Jurkat, Clone E6-1 (cell line): ENCODE data around the gene SNRPN.
"Not testable (repeated sequence)": the region's sequence is repeated elsewhere in the genome, so short reads cannot be mapped to it uniquely, and the experiment has no call there.

Experiments
- DNase-seq: peaks from one replicate; pipeline ENCODE4 v3.0.0-alpha.2; 2011; ENCODE audit warnings: low read depth, low spot score
- H3K4me3 ChIP-seq: 2 replicates; pipeline ENCODE4 v1.5.1; 2011; ENCODE audit warnings: mild to moderate bottlenecking, low read length, control low read depth, moderate library complexity

Gene SNRPN

DNA sequence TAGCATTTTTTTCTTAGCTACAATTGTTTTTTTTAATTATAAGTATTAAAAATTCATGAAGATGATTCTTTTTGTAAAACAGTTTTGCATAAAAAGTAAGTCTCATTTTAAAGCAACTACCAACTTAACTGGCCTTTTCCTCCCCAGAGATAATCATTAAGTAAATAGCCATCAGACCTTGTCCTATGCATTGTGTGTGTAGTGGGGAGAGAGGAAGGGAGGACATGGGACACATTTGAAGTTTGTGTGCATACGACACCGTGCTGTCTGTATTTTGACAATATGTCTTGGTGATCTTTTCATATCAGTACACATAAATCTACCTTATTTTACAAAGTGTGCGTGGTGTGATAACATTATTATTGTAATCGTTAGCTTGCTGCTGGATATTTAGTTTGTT lies 8.1 kb downstream of the SNRPN start:
- no peak overlapping the region for H3K4me3 ChIP-seq
- DNase-seq = no peak

GRCh38 chr15:24966364-24967103 lies 11.7 kb downstream of the SNRPN start:
- no peak overlapping the region for H3K4me3 ChIP-seq
- no peak for DNase-seq

- no peak for DNase-seq
- H3K4me3 ChIP-seq = no peak overlapping the region
These were observed 16.3 kb downstream of the SNRPN start for GRCh38 chr15:24971052-24971451.

- H3K4me3 ChIP-seq = no peak overlapping the region
- no peak for DNase-seq
These were observed 17.0 kb downstream of the SNRPN start for GRCh38 chr15:24971772-24972171.

DNA sequence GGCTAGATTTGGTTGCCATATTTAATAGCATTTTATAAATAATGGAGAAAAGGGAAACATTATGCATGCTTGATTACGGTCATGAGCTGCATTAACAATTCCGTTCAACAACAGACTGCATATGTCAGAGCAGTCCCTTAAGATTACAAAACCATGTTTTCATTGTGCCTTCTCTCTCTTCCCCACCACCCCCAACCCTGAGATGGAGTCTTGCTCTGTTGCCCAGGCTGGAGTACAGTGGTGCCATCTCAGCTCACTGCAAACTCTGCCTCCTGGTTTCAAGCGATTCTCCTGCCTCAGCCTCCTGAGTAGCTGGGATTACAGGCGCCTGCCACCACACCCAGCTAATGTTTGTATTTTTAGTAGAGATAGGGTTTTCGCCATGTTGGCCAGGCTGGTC lies 17.9 kb downstream of the SNRPN start:
- not testable (repeated sequence) for DNase-seq, H3K4me3 ChIP-seq

DNA sequence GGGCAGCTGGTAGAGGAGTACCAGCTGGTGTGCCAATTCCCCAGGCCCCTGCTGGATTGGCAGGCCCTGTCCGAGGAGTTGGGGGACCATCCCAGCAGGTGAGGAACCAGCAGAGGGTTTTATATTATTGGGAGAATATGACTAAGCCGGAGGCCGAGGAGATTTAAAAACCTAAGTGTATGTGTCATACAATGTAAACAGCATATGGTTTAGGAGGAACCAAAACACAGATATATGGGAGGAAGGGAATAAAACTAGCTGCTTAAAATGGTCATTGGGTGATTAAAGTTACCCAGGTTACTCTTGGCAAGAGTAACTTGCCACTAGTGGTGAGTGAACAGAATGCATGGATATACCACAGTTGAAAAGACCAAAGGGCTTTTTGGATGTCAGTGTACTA lies 22.1 kb downstream of the SNRPN start:
- DNase-seq = no peak

DNA sequence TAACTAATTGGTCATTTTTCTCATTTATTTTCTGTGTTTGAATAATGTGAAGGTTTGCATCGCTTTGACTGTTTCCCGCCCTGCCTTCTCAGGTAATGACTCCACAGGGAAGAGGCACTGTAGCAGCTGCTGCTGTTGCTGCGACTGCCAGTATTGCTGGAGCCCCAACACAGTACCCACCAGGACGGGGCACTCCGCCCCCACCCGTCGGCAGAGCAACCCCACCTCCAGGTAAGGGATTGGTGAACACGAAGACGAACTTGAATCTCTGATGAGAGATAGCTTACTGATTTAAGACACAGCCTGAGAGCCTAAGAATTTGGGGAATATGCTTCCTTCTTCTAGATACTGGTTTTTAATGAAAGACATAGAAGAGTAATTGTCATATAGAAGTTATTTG lies 22.9 kb downstream of the SNRPN start:
- H3K4me3 ChIP-seq = no peak overlapping the region
- DNase-seq = no peak

More for the DNA sequence above, 22.1 kb downstream of the SNRPN start:
- no peak overlapping the region for H3K4me3 ChIP-seq

DNA sequence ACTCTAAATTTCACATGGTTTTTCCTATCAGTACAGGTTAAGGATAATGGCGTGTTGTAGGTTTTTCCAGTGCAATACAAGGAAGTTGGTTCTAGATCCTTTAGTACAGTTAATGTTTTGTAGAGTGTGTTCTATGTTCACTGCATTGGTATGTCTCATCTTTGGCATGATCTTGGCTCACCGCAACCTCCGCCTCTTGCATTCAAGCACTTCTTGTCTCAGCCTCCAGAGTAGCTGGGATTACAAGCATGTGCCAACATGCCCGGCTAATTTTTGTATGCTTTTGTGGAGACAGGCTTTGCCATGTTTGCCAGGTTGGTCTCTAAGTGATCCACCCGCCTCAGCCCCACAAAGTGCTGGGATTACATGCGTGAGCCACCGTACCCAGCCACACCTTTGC lies 30.4 kb downstream of the SNRPN start:
- H3K4me3 ChIP-seq = no peak overlapping the region
- DNase-seq = no peak

DNA sequence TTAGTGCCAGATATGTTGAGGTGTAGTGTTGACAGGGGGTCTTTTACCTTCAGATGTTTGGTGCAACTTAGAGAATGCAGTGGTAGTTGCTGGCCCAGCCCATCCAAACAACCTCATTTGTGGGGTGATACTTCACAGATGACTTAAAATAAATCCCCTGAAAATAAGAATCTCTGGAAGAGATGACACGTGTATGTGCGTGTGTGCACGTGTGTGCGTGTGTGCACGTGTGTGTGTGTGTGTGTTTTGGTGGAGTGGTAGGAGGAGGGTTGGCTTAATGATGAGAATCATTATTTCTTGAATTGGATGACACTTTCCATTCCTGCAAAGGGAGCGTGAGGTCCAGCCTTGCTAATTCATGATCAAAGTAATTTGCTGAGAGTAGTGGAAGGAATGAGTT lies 31.9 kb downstream of the SNRPN start:
- no peak overlapping the region for H3K4me3 ChIP-seq
- no peak for DNase-seq

DNA sequence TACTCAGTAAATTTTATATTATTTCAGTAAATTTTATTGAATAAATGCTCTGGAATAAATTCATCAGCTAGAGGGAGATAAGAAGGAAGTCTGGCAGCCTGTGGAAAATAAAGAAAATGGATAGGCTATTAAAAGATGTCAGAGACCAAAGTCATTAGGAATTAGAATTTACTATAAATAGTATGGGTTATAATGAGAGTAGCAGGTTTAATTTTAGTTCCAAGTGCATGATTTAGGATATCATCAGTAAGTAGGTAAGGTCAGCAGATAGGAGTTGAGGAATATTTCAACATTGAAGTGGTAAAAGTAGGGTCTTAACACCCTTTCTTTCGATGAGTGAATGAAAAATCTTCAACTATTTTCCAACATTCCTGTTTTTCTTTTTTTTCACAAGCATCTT lies 64.6 kb downstream of the SNRPN start:
- no peak overlapping the region for H3K4me3 ChIP-seq
- no peak for DNase-seq

DNA sequence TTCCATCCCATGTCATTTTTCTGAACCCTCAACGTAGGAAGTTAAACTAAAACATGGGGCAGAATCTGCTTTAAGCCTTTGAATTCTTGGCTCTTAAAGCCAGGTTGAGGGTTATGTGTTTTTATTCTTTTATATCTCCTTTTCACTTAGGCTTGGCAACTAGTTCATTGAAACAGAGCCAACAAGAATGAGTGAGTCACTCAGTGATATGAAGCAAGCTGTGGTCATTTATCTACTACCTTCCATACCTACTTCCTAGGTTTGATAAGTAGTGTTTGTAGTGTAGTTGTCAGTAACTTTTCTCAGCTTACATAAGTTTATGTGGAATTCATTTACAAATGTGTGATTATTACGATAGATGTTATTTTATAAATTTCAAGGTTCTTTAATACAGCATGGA lies 67.4 kb downstream of the SNRPN start:
- no peak overlapping the region for H3K4me3 ChIP-seq
- no peak for DNase-seq
